ENCODE results near the gene NLN. TPM values are rescaled to one million over a fixed set of nuclear protein-coding genes. Genes with fewer than 3 reads are reported as not detected.

NLN gene
- total RNA-seq, 1 donor from 2014 or later: 94.0 TPM

DNA sequence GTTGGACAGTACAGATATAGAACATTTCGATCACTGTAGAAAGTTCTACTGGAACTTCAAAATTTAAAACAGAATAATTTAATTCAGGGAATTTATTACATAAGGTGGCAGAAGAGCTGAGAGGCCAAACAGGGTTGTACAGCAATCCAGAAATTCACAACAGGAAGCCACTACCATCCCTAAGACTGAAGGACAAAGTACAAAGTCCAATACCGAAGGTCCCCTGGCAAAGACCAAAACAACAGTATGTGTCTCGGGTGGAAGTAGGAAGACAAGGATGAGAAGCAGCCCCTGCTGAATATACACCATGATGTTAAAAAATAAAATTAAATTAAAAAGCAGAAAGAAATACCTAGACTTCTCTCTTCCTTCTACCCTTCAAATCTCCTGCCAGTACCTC lies 20.0 kb upstream of the NLN start:
- H3K27me3 Mint-ChIP-seq (ENCODE audit: unreplicated experiment): no peaks in the 10 kb centered on the region
- TF ChIP-seq, protein P1, sequence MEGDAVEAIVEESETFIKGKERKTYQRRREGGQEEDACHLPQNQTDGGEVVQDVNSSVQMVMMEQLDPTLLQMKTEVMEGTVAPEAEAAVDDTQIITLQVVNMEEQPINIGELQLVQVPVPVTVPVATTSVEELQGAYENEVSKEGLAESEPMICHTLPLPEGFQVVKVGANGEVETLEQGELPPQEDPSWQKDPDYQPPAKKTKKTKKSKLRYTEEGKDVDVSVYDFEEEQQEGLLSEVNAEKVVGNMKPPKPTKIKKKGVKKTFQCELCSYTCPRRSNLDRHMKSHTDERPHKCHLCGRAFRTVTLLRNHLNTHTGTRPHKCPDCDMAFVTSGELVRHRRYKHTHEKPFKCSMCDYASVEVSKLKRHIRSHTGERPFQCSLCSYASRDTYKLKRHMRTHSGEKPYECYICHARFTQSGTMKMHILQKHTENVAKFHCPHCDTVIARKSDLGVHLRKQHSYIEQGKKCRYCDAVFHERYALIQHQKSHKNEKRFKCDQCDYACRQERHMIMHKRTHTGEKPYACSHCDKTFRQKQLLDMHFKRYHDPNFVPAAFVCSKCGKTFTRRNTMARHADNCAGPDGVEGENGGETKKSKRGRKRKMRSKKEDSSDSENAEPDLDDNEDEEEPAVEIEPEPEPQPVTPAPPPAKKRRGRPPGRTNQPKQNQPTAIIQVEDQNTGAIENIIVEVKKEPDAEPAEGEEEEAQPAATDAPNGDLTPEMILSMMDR (IDR thresholded peaks at IDR 0.05; ENCODE audit: partially characterized antibody, unreplicated experiment): no peak
- no peak overlapping the region for H3K27ac Mint-ChIP-seq (ENCODE audit: unreplicated experiment)
- DNase-seq: no peak
- H3K9me3 Mint-ChIP-seq (ENCODE audit: unreplicated experiment): no peaks in the 10 kb centered on the region
- H3K4me3 Mint-ChIP-seq (ENCODE audit: unreplicated experiment): no peak overlapping the region
- no peaks in the 10 kb centered on the region for H3K36me3 Mint-ChIP-seq (ENCODE audit: unreplicated experiment)
- H3K4me1 Mint-ChIP-seq (ENCODE audit: low read depth, unreplicated experiment): no peaks in the 10 kb centered on the region

DNA sequence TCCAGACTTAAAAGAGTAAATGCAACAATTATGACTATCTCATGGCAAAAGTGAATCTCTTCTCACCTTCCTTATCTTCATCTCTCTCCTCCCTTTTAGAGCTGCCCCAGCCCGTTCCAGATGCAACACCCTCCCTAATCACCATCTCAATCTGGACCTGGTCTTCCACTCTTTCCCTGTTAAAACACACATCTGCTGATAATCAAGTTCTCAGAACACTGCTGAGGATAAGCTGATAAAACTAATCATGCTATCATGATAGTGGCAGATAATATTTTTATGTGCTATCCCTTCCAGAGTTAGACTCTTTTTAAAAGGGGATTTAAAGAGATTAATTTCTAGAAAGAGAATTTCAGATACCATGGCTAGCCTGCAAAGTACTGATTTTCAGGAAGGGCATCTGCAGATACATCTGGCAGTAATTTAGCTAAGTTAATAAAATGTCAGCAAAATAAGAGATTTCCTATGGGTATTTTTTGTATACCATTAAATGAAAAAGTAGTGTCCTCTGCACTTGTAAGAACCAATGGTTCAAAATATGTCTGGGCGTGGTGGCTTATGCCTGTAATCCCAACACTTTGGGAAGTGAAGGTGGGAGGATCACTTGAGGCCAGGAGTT lies 17.3 kb upstream of the NLN start:
- H3K27ac Mint-ChIP-seq (ENCODE audit: unreplicated experiment): no peak overlapping the region
- TF ChIP-seq, protein P1 (IDR thresholded peaks at IDR 0.05; ENCODE audit: partially characterized antibody, unreplicated experiment): no peak
- H3K4me1 Mint-ChIP-seq (ENCODE audit: low read depth, unreplicated experiment): no peaks in the 10 kb centered on the region
- no peaks in the 10 kb centered on the region for H3K27me3 Mint-ChIP-seq (ENCODE audit: unreplicated experiment)
- no peak overlapping the region for H3K4me3 Mint-ChIP-seq (ENCODE audit: unreplicated experiment)
- no peaks in the 10 kb centered on the region for H3K9me3 Mint-ChIP-seq (ENCODE audit: unreplicated experiment)
- no peak for DNase-seq
- H3K36me3 Mint-ChIP-seq (ENCODE audit: unreplicated experiment): no peaks in the 10 kb centered on the region

DNA sequence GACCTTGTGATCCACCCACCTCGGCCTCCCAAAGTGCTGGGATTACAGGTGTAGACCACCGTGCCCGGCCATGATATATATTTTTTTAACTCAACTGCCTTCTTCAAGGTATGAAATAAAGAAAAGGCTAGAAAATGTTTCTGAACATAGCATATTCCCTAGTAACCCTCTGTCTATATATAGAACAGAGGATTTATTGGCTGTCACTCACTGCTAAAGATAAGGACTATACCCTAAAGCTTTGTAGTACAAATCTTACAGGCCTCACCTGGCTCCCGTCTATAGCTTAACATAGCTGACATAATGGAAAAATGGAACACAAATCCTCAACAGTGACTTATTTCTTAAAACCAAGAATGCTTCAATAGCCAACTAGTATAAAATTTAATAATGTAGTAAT lies 14.3 kb upstream of the NLN start:
- no peak overlapping the region for H3K27ac Mint-ChIP-seq (ENCODE audit: unreplicated experiment)
- no peak for DNase-seq
- no peaks in the 10 kb centered on the region for H3K27me3 Mint-ChIP-seq (ENCODE audit: unreplicated experiment)
- no peaks in the 10 kb centered on the region for H3K9me3 Mint-ChIP-seq (ENCODE audit: unreplicated experiment)
- H3K36me3 Mint-ChIP-seq (ENCODE audit: unreplicated experiment): no peaks in the 10 kb centered on the region
- no peak overlapping the region for H3K4me3 Mint-ChIP-seq (ENCODE audit: unreplicated experiment)
- no peaks in the 10 kb centered on the region for H3K4me1 Mint-ChIP-seq (ENCODE audit: low read depth, unreplicated experiment)
- TF ChIP-seq, protein P1 (IDR thresholded peaks at IDR 0.05; ENCODE audit: partially characterized antibody, unreplicated experiment): no peak

DNA sequence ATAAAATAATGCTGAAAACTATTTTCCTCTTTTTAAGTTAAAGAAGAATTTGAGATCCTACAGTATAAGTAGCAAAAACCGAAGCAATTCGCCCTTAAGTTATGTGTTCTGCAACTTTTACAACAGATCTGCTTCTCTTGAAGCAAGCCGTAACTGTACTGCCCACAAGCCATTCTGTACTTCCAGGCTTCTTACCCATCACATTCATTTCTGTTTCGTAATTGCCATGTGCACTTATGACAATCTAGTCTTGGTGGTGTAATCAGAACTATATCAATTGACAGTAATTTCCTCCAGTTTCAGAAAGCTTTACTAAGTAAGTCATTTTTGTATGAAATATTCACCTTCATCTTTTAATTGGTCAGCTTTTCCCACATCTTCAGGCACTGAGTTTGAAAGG lies 13.9 kb upstream of the NLN start:
- TF ChIP-seq, protein P1 (IDR thresholded peaks at IDR 0.05; ENCODE audit: partially characterized antibody, unreplicated experiment): no peak
- Mint-ChIP-seq H3K9me3 (ENCODE audit: unreplicated experiment) (no peaks in the 10 kb centered on the region), H3K27ac (ENCODE audit: unreplicated experiment) (no peak overlapping the region), H3K36me3 (ENCODE audit: unreplicated experiment) (no peaks in the 10 kb centered on the region), H3K4me1 (ENCODE audit: low read depth, unreplicated experiment) (no peaks in the 10 kb centered on the region), H3K4me3 (ENCODE audit: unreplicated experiment) (no peak overlapping the region), H3K27me3 (ENCODE audit: unreplicated experiment) (no peaks in the 10 kb centered on the region)
- no peak for DNase-seq

DNA sequence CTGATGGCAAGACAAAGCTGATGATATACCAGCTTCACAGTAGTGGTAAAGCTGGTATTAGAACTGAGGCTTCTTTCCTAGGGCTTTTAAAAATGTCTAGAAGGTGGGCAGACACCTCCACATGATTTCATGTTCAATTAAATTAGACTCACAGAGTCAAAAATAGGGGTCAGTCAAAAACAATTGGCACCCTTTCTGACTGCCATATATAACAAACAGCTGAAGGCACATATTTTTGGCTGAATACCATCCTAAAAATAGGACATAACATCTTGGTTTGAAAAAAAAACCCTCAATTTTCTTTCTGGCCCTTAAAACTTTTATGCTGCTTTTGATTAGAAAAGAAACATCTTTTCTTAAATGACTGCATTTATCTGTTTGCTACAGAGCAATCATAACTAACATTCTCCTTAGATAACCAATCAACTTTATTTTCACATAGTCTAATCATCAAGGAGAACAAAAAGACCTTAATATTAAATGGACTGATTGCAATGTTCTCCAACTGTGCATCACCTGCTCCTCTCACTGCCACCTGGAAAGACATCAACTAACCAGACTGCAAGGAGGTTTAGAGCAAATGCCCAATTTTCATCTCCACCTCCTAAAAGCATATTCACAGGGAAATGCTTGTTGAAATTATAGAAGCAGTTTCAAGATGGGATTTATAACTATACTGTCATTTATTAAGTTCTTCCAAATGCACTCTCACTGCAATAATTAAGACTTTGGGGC lies 3.3 kb upstream of the NLN start:
- Mint-ChIP-seq H3K4me3 (ENCODE audit: unreplicated experiment) (no peak overlapping the region), H3K9me3 (ENCODE audit: unreplicated experiment) (peaks cover 15% of the 10 kb centered on the region), H3K27me3 (ENCODE audit: unreplicated experiment) (peaks cover 5% of the 10 kb centered on the region), H3K36me3 (ENCODE audit: unreplicated experiment) (peaks cover 12% of the 10 kb centered on the region), H3K27ac (ENCODE audit: unreplicated experiment) (no peak overlapping the region), H3K4me1 (ENCODE audit: low read depth, unreplicated experiment) (peaks cover 11% of the 10 kb centered on the region)
- DNase-seq: no peak
- TF ChIP-seq, protein P1 (IDR thresholded peaks at IDR 0.05; ENCODE audit: partially characterized antibody, unreplicated experiment): no peak

Data from glutamatergic neuron (in vitro differentiated cells).